ENCODE measurements around the gene BEAN1.
"Not testable (repeated sequence)": the region's sequence is repeated elsewhere in the genome, so short reads cannot be mapped to it uniquely, and the experiment has no call there.

DNA sequence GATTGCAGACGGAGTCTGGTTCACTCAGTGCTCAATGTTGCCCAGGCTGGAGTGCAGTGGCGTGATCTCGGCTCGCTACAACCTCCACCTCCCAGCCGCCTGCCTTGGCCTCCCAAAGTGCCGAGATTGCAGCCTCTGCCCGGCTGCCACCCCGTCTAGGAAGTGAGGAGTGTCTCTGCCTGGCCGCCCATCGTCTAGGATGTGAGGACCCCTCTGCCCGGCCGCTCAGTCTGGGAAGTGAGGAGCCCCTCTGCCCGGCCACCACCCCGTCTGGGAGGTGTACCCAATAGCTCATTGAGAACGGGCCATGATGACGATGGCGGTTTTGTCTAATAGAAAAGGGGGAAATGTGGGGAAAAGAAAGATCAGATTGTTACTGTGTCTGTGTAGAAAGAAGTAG lies 87.3 kb downstream of the BEAN1 start:
- TF ChIP-seq, protein P1, sequence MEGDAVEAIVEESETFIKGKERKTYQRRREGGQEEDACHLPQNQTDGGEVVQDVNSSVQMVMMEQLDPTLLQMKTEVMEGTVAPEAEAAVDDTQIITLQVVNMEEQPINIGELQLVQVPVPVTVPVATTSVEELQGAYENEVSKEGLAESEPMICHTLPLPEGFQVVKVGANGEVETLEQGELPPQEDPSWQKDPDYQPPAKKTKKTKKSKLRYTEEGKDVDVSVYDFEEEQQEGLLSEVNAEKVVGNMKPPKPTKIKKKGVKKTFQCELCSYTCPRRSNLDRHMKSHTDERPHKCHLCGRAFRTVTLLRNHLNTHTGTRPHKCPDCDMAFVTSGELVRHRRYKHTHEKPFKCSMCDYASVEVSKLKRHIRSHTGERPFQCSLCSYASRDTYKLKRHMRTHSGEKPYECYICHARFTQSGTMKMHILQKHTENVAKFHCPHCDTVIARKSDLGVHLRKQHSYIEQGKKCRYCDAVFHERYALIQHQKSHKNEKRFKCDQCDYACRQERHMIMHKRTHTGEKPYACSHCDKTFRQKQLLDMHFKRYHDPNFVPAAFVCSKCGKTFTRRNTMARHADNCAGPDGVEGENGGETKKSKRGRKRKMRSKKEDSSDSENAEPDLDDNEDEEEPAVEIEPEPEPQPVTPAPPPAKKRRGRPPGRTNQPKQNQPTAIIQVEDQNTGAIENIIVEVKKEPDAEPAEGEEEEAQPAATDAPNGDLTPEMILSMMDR (IDR thresholded peaks at IDR 0.05 in 8 of 11, conservative IDR thresholded peaks at IDR 0.05 in 3 of 11) = not testable (repeated sequence)
- TF ChIP-seq POLR2AphosphoS5, POLR2A (IDR thresholded peaks at IDR 0.05): not testable (repeated sequence)

Measured in spleen (tissue), 7 donors.